GM23248 (cell line): ENCODE data around the gene DOP1A.

Source experiments
- EZH2 ChIP-seq: fragments of 200-600 bp; sonication (generic); IDR thresholded peaks from 2 replicates; pipeline ENCODE4 v1.6.1; 2018; ENCODE audit warnings: antibody characterized with exemption, mild to moderate bottlenecking; ENCODE audit not compliant: insufficient read depth, poor library complexity, severe bottlenecking
- EZH2phosphoT487 ChIP-seq: fragments of 200-600 bp; sonication (generic); IDR thresholded peaks from 2 replicates; pipeline ENCODE4 v1.6.1; 2018; ENCODE audit warnings: antibody characterized with exemption, moderate library complexity, mild to moderate bottlenecking, low read depth; ENCODE audit not compliant: insufficient read depth

DNA sequence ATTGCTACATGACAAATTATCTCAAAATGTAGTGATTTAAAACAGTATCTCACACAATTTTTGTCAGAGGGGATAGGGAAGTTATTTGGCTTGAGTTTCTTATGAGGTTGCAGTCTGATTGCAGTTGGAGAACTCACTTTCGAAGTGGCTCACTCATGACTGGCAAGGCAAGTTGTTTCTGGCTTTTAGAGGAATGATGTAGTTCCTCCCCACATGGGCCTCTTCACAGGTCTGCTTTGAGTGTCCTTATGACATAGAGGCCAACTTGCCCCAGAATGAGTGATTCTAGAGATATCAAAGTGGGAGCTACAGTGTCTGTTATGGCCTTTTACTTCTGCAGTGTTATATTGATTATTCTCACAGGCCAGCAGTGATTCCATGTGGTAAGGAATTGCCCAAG, 6.1 kb downstream of the DOP1A start:
- no peak for TF ChIP-seq EZH2
- no peak for TF ChIP-seq EZH2phosphoT487
